IMR-90 (cell line): ENCODE data around the gene THADA. TPM values are rescaled to one million over a fixed set of nuclear protein-coding genes. Genes with fewer than 3 reads are reported as not detected.

ENCODE experiments used
- ATAC-seq: fragments of 200-7000 bp; cut with Tn5 transposase; 2 replicates; pipeline ENCODE4 v1.9.1; 2020; ENCODE audit warnings: low read depth, mild to moderate bottlenecking, moderate library complexity
- BruUV-seq: library from RNA; stranded (reverse); fragments of 400-500 nt; replicated peaks from 2 replicates; lab custom pipeline; 2021; lab: Mats Ljungman, UMichigan
- CTCF ChIA-PET: fragments of 300-600 bp; formaldehyde crosslinking; extraction: SDS; loops from one replicate; lab custom pipeline; 2021; ENCODE audit warnings: antibody characterized with exemption; lab: Yijun Ruan, JAX
- POLR2A ChIA-PET: fragments of 300-600 bp; sonication (Branson Sonifier 250); formaldehyde crosslinking; loops from one replicate; lab custom pipeline; 2022; ENCODE audit warnings: antibody characterized with exemption; ENCODE audit not compliant: unreplicated experiment; lab: Charles Lee
- DNase-seq: peaks from one replicate; pipeline ENCODE4 v3.0.0; 2013
- H2AFZ ChIP-seq: replicated peaks from 2 replicates; pipeline ENCODE3; 2013; ENCODE audit warnings: low read length, mild to moderate bottlenecking; ENCODE audit not compliant: poor library complexity
- H2AK5ac ChIP-seq: 2 replicates; pipeline ENCODE4 v1.6.1; 2013; ENCODE audit warnings: low read depth, low read length, inconsistent platforms
- H2AK9ac ChIP-seq: replicated peaks from 2 replicates; pipeline ENCODE3; 2013; ENCODE audit warnings: mild to moderate bottlenecking, low read depth, low read length, moderate library complexity; ENCODE audit not compliant: poor library complexity
- H2BK120ac ChIP-seq: 2 replicates; pipeline ENCODE4 v1.6.1; 2013; ENCODE audit warnings: low read depth, low read length, inconsistent platforms
- H2BK15ac ChIP-seq: 3 replicates; pipeline ENCODE4 v1.6.1; 2013; ENCODE audit warnings: low read depth, low read length, inconsistent platforms
- H2BK20ac ChIP-seq: 2 replicates; pipeline ENCODE4 v1.6.1; 2013; ENCODE audit warnings: low read depth, mild to moderate bottlenecking, inconsistent platforms, low read length, moderate library complexity
- H2BK5ac ChIP-seq: 2 replicates; pipeline ENCODE4 v1.6.1; 2013; ENCODE audit warnings: mild to moderate bottlenecking, low read depth, low read length, inconsistent platforms; ENCODE audit not compliant: poor library complexity, severe bottlenecking
- H3K14ac ChIP-seq: replicated peaks from 2 replicates; pipeline ENCODE4 v1.6.1; 2013; ENCODE audit warnings: low read depth, low read length, inconsistent platforms
- H3K18ac ChIP-seq: 2 replicates; pipeline ENCODE4 v1.6.1; 2013; ENCODE audit warnings: low read depth, low read length, control low read depth
- H3K23ac ChIP-seq: 2 replicates; pipeline ENCODE4 v1.6.1; 2013; ENCODE audit warnings: low read depth, low read length, inconsistent platforms
- H3K27ac ChIP-seq: 2 replicates; pipeline ENCODE4 v1.5.1; 2013; ENCODE audit warnings: mild to moderate bottlenecking, control low read depth, low read length; ENCODE audit not compliant: insufficient read depth
- H3K27me3 ChIP-seq: 2 replicates; pipeline ENCODE4 v1.6.1; 2013; ENCODE audit warnings: low read length; ENCODE audit not compliant: control insufficient read depth, insufficient read depth
- H3K36me3 ChIP-seq: 2 replicates; pipeline ENCODE4 v1.6.1; 2013; ENCODE audit warnings: low read length, mixed read lengths; ENCODE audit not compliant: control insufficient read depth, insufficient read depth
- H3K4ac ChIP-seq: 2 replicates; pipeline ENCODE4 v1.6.1; 2013; ENCODE audit warnings: low read depth, low read length, inconsistent platforms
- H3K4me1 ChIP-seq: 2 replicates; pipeline ENCODE4 v1.6.1; 2013; ENCODE audit warnings: low read length, mixed read lengths; ENCODE audit not compliant: control insufficient read depth, insufficient read depth
- H3K4me2 ChIP-seq: 2 replicates; pipeline ENCODE4 v1.6.1; 2013; ENCODE audit warnings: low read depth, mild to moderate bottlenecking, control low read depth, low read length, moderate library complexity
- H3K4me3 ChIP-seq: 2 replicates; pipeline ENCODE4 v1.5.1; 2013; ENCODE audit warnings: low read depth, mild to moderate bottlenecking, control low read depth, low read length, moderate library complexity; ENCODE audit not compliant: insufficient read depth
- H3K56ac ChIP-seq: 2 replicates; pipeline ENCODE4 v1.6.1; 2013; ENCODE audit warnings: low read length, inconsistent platforms; ENCODE audit not compliant: insufficient read depth; ENCODE audit errors: extremely low read depth
- H3K79me1 ChIP-seq, 2 experiments: 2 replicates each; pipeline ENCODE4 v1.6.1; 2013; ENCODE audit warnings: low read length in 2 of 2, inconsistent platforms in 1 of 2, low read depth in 1 of 2
- H3K9ac ChIP-seq: 2 replicates; pipeline ENCODE4 v1.6.1; 2013; ENCODE audit warnings: low read depth, low read length, control low read depth
- H3K9me1 ChIP-seq: 2 replicates; pipeline ENCODE4 v1.6.1; 2013; ENCODE audit warnings: low read length, inconsistent platforms; ENCODE audit not compliant: insufficient read depth
- H3K9me3 ChIP-seq: 2 replicates; pipeline ENCODE4 v1.6.1; 2013; ENCODE audit warnings: low read length; ENCODE audit not compliant: control insufficient read depth, insufficient read depth
- H4K20me1 ChIP-seq: 2 replicates; pipeline ENCODE4 v1.6.1; 2013; ENCODE audit warnings: low read length, inconsistent platforms; ENCODE audit not compliant: insufficient read depth
- H4K5ac ChIP-seq: 2 replicates; pipeline ENCODE4 v1.6.1; 2013; ENCODE audit warnings: mild to moderate bottlenecking, low read depth, low read length, control low read depth
- H4K8ac ChIP-seq, 2 experiments: 2 replicates each; pipeline ENCODE4 v1.6.1; 2013; ENCODE audit warnings: low read depth in 2 of 2, low read length in 2 of 2, control low read depth in 1 of 2, inconsistent platforms in 1 of 2
- H4K91ac ChIP-seq: 2 replicates; pipeline ENCODE4 v1.6.1; 2013; ENCODE audit warnings: low read depth, low read length, inconsistent platforms; ENCODE audit not compliant: insufficient read depth
- BHLHE40 ChIP-seq: fragments of 150-350 bp; IDR thresholded peaks from 2 replicates; pipeline ENCODE4 v1.6.1; 2016; ENCODE audit warnings: mild to moderate bottlenecking, low read depth, low read length
- CEBPB ChIP-seq: IDR thresholded peaks from 2 replicates; pipeline ENCODE4 v1.6.1; 2012; ENCODE audit warnings: low read depth, low read length, improper control_type of control experiment
- MAFK ChIP-seq: IDR thresholded peaks from 2 replicates; pipeline ENCODE4 v1.6.1; 2012; ENCODE audit warnings: low read depth, low read length, improper control_type of control experiment
- MAZ ChIP-seq: IDR thresholded peaks from 2 replicates; pipeline ENCODE4 v1.6.1; 2012; ENCODE audit warnings: low read depth, mild to moderate bottlenecking, low read length, improper control_type of control experiment, moderate library complexity, borderline replicate concordance
- MXI1 ChIP-seq: IDR thresholded peaks from 2 replicates; pipeline ENCODE4 v1.6.1; 2012; ENCODE audit warnings: low read depth, mild to moderate bottlenecking, low read length, moderate library complexity, borderline replicate concordance
- NFE2L2 ChIP-seq: fragments of 150-350 bp; IDR thresholded peaks from 2 replicates; pipeline ENCODE4 v1.6.1; 2016; ENCODE audit warnings: low read depth, mild to moderate bottlenecking, low read length
- POLR2A ChIP-seq: IDR thresholded peaks from 2 replicates; pipeline ENCODE4 v1.6.1; 2012; ENCODE audit warnings: mild to moderate bottlenecking, low read depth, low read length
- RAD21 ChIP-seq: IDR thresholded peaks from 2 replicates; pipeline ENCODE4 v1.6.1; 2012; ENCODE audit warnings: low read length, improper control_type of control experiment
- RCOR1 ChIP-seq: IDR thresholded peaks from 2 replicates; pipeline ENCODE4 v1.6.1; 2012; ENCODE audit warnings: mild to moderate bottlenecking, low read length, improper control_type of control experiment; ENCODE audit not compliant: insufficient replicate concordance
- SMC3 ChIP-seq: fragments of 150-350 bp; IDR thresholded peaks from 2 replicates; pipeline ENCODE4 v1.6.1; 2016; ENCODE audit warnings: low read depth, mild to moderate bottlenecking, antibody characterized with exemption, low read length, moderate library complexity
- WGBS, 2 experiments: methylation state at CpG; one replicate each; pipeline versions ENCODE4 v1.1.5 to v1.1.7; 2013; ENCODE audit warnings: missing lambda C conversion rate in 2 of 2; ENCODE audit not compliant: insufficient read length in 1 of 2; ENCODE audit errors: extremely low coverage in 2 of 2; 5-methylcytosine and 5-hydroxymethylcytosine counted together
- dilution Hi-C: fragments of 300-500 bp; cut with HindIII; formaldehyde crosslinking; loops from one replicate; pipeline ENCODE4 v1.14.3; 2018; ENCODE audit warnings: low sequenced_read_pairs; ENCODE audit not compliant: unreplicated experiment
- in situ Hi-C: fragments of 300-500 bp; cut with MboI; formaldehyde crosslinking; loops from 3 replicates; pipeline ENCODE4 v1.14.3; 2019; ENCODE audit warnings: low sequenced_read_pairs, inconsistent platforms, mixed read lengths
- intact Hi-C: fragments of 100-400 bp; cut with micrococcal nuclease; formaldehyde crosslinking; loops from 2 replicates; pipeline ENCODE4 v1.10.0; 2022
- polyA plus RNA-seq, 3 experiments: library from polyadenylated mRNA; depleted of rRNA; stranded (reverse); fragments of >200 nt; gene quantifications; 2 replicates each; pipeline ENCODE4 v1.2.3, GENCODE V29; 2012; ENCODE audit warnings: low replicate concordance in 1 of 3
- total RNA-seq: library from RNA; depleted of rRNA; stranded (reverse); fragments of >200 nt; gene quantifications from 2 replicates; pipeline ENCODE4 v1.2.3, GENCODE V29; 2012

THADA gene
- total and polyA plus RNA-seq, 2 of the 4 experiments (the other 2 are of a cell fraction): 10.5 to 21.3 TPM

- peak; percentile 54 for DNase-seq
- dilution Hi-C loops: no loop called here
Observed at GRCh38 chr2:43328133-43328532, 267.7 kb downstream of the THADA start.

More at GRCh38 chr2:43328133-43328532, 267.7 kb downstream of the THADA start:
- Histone ChIP-seq H3K18ac (peak overlapping the region; percentile 14; the same call in 1 of the 2 replicates), H3K9me1 (no peaks in the 10 kb centered on the region; the same call in 1 of the 2 replicates), H3K27me3 (no peaks in the 10 kb centered on the region), H3K27ac (peak overlapping the region; percentile 18; the same call in 1 of the 2 replicates), H3K23ac (no peak overlapping the region), H4K20me1 (no peaks in the 10 kb centered on the region), H3K79me1 (no peaks in the 10 kb centered on the region), H3K9ac (no peak overlapping the region), H2BK120ac (no peak overlapping the region), H4K5ac (no peak overlapping the region), H4K91ac (no peak overlapping the region), H3K56ac (no peak overlapping the region), H2AK5ac (no peak overlapping the region), H2AFZ (no peak overlapping the region), H3K4me3 (no peak overlapping the region), H3K14ac (0 out of 2 replicates have a peak overlapping the region, but pooled peaks have one; percentile 1), H3K4me1 (peaks cover 10% of the 10 kb centered on the region), H3K4ac (no peak overlapping the region), H3K9me3 (no peaks in the 10 kb centered on the region), H2BK15ac (0 out of 3 replicates have a peak overlapping the region, but pooled peaks have one; percentile 2), H2BK5ac (no peak overlapping the region), H4K8ac (0 out of 4 replicates have a peak overlapping the region, but pooled peaks of 1 of the 2 experiments have one; percentile 10), H3K36me3 (no peaks in the 10 kb centered on the region), H3K4me2 (no peak overlapping the region), H2AK9ac (no peak overlapping the region), H2BK20ac (no peak overlapping the region)
- no TSS peak for BruUV-seq
- TF ChIP-seq RCOR1 (no peak), POLR2A (no peak), MXI1 (no peak), BHLHE40 (no peak), RAD21 (no peak), MAZ (no peak), MAFK (no peak), SMC3 (no peak), NFE2L2 (no peak), CEBPB (no peak)
- CTCF ChIA-PET: no interaction called here
- in situ Hi-C loops: no loop called here
- POLR2A ChIA-PET: no interaction called here
- no CpG with 5 or more reads among the region's 2 CpGs for WGBS, 2 experiments
- intact Hi-C loops: no loop called here
- peak; percentile 67 for ATAC-seq
